Prostate gland (tissue), 2 donors: ENCODE results near the gene NEMP1.

Source experiments
- POLR2A ChIP-seq: fragments of 450-650 bp; IDR thresholded peaks from one replicate; pipeline ENCODE4 v1.6.1; 2016; ENCODE audit warnings: antibody characterized with exemption, mild to moderate bottlenecking
- POLR2AphosphoS5 ChIP-seq: sonication (generic); formaldehyde crosslinking; IDR thresholded peaks from one replicate; pipeline ENCODE4 v1.6.1; 2017; ENCODE audit warnings: antibody characterized with exemption
- TF ChIP-seq, protein P1 (sequence below), 4 experiments: fragments of 200-600 bp in 2 of 4; fragments of 450-650 bp in 2 of 4; sonication (generic) in 2 of 4; IDR thresholded peaks; 1 replicate in 3 of 4; 2 replicates in 1 of 4; pipeline ENCODE4 v1.5.1; 2016 to 2019; ENCODE audit warnings: antibody characterized with exemption in 4 of 4, mild to moderate bottlenecking in 2 of 4, moderate library complexity in 2 of 4

DNA sequence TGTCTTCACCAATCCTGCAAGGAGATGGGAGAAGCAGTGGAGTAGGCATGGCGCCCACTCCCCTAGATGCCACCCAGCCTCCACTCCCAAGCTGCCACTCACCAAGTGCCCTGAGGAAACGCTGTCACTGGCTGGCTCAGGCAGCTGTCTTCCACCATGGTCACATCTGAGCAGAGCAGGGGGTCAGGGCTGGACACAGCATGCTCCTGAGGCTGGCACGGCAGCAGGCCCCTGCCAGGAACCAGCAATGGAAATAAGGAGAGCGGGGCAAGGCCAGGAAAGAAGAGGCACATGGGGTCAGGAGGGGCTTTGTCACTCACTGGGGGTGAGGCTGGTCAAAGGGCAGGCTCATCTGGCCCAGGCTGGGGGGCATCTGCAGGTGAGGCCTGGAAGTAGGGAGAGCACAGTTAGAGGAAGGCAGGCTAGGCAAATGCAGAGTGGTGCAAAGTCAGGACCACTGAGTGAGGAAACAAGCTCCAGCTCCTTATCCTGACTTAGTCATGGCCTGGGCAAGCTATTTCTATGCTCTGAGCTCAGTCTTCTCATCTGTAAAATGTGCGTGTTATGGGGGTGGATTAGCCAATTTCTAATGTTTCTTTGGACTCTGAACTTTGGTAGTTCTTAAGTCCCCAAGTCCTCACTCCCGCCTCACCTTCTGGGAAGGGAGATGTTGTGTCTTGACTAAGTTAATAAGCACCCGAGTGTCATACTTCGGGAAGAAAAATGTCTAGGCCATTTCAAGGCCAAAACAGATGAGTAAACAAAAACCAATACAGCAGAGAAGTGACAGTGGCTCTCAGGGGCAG lies 18.4 kb upstream of the NEMP1 start:
- TF ChIP-seq, protein P1, sequence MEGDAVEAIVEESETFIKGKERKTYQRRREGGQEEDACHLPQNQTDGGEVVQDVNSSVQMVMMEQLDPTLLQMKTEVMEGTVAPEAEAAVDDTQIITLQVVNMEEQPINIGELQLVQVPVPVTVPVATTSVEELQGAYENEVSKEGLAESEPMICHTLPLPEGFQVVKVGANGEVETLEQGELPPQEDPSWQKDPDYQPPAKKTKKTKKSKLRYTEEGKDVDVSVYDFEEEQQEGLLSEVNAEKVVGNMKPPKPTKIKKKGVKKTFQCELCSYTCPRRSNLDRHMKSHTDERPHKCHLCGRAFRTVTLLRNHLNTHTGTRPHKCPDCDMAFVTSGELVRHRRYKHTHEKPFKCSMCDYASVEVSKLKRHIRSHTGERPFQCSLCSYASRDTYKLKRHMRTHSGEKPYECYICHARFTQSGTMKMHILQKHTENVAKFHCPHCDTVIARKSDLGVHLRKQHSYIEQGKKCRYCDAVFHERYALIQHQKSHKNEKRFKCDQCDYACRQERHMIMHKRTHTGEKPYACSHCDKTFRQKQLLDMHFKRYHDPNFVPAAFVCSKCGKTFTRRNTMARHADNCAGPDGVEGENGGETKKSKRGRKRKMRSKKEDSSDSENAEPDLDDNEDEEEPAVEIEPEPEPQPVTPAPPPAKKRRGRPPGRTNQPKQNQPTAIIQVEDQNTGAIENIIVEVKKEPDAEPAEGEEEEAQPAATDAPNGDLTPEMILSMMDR (IDR thresholded peaks at IDR 0.05) = no peak
- no peak for TF ChIP-seq POLR2A
- no peak for TF ChIP-seq POLR2AphosphoS5
